T-helper 2 cell (primary cell): ENCODE data around the gene COL4A6.

Experiments used
- DNase-seq, 5 experiments: peaks; one replicate each; pipeline versions ENCODE4 v3.0.0 to v3.0.0-alpha.2; 2012 to 2022

The COL4A6 gene

DNA sequence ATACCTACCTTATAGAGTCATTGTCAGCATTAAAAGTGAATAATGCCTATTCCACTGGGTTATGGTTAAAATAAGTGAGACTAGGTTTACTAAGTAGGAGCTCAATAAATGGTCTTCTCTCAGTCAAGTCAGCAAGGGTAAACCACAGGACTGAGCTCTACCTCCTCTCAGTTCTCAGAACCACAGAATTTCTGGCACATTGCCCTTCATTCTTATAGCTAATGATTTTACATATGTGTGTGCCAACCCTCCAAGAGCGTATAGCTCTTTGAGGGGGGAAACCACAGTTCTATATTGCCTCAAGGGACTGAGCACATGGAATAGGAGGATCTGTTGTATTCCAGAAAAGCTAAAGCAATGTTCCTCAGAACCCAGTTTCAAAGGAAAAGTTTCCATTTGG is 221.8 kb downstream of the COL4A6 start:
- no peak for DNase-seq

GRCh38 chrX:108211301-108211700 is 226.9 kb downstream of the COL4A6 start:
- DNase-seq = no peak

- no peak for DNase-seq
Measured at GRCh38 chrX:108209006-108209554, 229.1 kb downstream of the COL4A6 start.

GRCh38 chrX:108203540-108203939 is 234.7 kb downstream of the COL4A6 start:
- DNase-seq = no peak

GRCh38 chrX:108199691-108200090 is 238.5 kb downstream of the COL4A6 start:
- peak in 1 of 5 experiments; percentile 1 for DNase-seq

DNA sequence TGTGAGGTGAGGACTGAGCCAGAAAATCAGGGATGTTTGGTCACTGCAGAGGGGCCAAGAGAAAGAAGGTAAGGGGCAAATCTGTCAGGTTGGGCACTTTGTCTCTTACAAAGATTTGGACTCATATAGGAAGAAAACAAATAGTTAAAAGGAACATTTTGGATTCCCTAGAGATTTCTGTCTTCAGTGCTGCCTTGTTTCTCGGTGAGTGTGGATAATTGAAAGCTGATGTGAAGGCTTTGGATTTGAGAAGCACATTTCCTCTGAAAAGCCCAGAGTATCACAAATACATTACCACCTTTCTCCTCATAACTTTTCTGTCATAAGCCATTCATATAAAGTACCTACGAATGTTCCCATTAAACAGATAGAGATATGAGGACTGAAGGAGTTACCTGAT is 239.2 kb downstream of the COL4A6 start:
- no peak for DNase-seq

GRCh38 chrX:108198420-108198819 is 239.8 kb downstream of the COL4A6 start:
- DNase-seq = no peak

DNA sequence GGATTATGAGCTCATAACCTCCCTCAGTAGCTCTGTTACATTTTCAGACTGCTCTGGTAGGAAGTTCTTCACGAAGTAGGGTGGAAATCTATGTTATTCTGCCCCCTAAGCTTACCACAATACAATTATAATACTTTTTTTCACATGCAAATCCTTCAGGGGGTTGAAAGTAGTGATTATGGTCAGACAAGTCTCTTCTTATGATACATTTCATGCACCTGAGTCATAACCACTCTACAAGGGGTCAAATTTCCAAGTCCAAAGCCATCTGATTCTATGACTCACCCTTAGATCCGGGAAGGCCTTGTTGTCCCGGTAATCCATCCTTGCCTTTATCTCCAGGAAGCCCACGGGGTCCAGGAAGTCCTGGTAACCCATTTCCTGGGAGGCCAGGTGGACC is 251.4 kb downstream of the COL4A6 start:
- no peak for DNase-seq

DNA sequence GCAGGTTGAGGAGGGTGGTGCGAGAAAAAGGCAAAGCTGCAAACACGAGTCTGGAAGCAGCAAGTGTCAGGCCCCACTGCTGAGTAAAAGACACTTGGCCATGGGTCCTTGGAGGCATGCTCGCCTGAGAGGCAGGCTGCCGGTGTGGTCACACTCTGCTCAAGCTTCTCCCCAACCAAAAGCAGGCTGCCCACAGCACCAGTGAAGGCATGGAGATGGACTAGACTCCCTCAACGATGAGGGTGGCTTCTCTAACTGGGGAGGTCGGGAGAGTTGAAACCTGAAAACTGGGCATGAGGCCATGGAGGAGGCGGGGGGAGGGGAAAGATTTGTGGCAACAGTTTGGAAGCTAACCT is 260.1 kb downstream of the COL4A6 start:
- DNase-seq = no peak

DNA sequence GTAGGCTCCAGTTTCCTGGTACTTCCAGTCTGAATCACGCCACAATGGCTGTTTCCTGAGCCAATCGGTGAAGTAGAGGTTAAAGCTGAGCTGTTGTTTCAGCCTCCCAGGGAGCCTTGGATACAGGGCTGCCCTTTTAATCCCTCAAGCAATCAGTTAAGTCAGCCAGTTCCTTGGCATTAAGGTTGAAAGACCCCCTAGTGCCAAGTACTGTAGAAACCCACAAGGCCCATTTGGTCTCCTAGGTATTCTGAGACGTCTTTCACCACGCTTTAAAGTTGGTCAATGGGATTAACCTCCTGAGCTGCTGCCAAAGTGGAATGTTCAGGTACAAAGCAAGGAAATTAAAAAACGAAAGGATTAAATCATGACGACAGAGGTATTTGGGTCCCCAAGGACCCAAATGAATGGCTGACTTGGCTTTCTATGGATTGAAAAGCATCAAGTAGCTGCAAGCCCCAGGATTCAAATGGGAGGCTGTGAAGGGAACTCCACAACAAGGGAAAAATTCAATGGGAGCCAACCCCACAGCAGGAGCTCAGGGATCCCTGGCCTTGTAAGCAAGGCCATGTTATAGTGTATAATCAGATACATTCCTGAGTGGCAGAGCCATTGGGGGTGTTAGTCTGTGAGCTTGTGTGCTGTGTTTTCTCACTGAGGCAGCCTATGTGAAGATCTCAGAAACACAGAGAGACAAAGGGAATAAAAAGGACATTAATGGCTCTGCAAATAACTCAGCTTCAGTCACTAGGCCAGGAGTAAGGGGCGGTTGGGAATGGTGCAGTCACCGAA is 260.7 kb downstream of the COL4A6 start:
- no peak for DNase-seq

GRCh38 chrX:108173874-108174273 is 264.3 kb downstream of the COL4A6 start:
- DNase-seq = no peak

DNA sequence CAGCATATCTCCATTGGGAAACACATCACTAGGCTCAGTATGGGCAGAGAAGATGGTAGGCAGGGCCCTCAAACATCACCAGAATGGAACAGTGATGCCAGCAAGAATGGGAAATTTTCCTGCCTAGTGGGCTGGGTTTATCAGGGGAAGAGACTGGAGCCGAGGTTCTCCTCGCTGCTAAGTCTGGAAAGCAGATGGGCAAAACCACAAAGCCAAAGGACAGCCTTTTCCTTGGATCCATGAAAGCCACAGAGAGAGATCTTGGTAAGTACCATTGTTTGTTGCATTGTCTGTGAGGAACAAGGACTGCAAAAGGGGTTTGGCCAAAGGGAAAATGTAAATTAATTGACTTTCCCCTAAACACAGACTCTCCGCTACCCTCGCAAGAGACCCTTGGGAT is 266.6 kb downstream of the COL4A6 start:
- DNase-seq = no peak

DNA sequence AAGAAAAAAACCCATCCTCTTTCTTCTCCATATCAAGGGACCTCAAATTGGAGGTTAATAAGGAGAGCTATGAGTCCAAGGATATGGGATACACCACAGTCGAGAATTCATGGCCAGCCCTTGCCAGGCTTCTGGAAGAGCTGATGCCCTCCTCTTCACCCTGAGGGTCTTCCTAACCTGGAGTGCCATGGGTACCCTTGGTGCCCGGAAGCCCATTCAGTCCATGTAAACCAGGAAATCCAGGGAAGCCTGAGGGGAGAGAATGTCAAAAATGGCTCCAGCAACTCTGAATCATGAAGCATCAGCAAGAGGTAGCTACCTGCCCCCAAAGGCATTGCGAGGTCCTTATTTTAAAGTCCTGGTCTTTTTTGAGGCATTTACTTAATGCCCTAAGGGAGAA is 268.5 kb downstream of the COL4A6 start:
- DNase-seq = no peak

DNA sequence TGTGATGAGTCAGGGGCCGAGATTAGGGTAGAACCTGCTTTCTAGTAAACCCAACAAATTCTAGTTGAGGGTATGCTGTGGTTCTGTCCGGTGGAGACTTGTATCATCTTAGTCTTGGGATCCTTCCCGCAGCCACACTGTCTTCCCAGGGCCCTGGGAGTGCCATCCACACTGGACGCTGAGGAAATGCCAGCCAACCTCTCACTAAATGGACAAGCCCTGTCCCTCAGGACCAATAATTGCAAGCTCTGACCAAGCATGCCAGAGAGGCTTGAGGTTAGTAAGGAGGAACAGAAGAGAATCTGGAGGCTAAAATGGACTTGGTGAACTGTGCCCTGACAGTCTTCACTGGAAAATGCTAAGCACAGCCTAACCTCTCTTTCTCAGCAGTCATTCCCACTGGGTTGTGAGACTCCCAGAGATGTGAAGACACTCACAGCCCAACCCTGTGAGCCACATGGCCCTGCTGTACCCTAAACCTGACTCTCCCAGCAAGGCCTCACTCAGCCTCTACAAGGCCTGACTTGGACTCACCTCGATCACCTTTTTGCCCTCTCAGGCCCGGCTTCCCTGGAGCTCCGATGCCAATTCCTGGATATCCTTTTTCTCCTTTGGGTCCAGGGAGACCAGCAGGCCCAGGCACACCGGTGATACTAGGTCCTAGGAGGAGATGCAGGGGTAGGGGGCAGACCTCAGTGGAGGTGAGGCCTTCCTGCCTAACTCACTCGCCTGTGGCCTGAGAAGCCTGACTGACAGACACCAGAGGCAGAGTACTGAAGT is 269.1 kb downstream of the COL4A6 start:
- no peak for DNase-seq

GRCh38 chrX:108167211-108167872 is 270.9 kb downstream of the COL4A6 start:
- no peak for DNase-seq

DNA sequence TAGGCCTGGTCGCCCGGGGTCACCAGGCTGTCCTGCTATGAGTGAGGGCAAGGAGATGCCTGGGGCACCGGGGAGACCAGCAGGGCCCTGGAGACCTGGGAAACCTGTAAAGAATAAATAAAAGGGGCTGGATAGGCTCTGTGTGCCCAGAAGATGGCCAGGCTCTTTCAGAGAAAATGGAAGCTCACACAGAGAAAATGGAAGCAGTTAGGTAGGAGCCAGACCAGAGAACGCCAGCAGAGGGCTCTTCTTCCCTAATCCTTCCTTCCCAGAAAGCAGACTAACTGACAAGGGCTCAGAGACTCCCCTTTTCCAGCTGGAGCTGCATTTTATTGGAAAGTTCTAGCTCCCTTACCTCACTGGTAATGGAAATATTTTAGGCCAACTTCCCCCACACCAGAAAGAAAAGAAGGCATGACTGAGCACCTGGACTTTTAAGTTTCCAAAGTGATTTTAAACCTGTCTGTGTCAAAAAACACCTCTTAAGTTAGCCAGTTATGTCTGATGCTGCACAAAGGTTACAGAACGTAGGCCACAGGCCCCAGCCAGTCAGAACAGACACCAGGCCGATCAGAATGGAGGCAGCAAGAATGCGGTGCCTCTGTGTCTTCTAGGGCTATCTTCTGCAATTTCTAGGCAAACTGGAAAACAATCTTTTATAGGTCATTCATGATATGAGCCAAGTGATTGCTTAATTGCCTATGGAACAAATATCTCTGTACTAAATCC is 272.7 kb downstream of the COL4A6 start:
- no peak for DNase-seq

- no peak for DNase-seq
Measured at GRCh38 chrX:108163333-108164082, 274.7 kb downstream of the COL4A6 start.

DNA sequence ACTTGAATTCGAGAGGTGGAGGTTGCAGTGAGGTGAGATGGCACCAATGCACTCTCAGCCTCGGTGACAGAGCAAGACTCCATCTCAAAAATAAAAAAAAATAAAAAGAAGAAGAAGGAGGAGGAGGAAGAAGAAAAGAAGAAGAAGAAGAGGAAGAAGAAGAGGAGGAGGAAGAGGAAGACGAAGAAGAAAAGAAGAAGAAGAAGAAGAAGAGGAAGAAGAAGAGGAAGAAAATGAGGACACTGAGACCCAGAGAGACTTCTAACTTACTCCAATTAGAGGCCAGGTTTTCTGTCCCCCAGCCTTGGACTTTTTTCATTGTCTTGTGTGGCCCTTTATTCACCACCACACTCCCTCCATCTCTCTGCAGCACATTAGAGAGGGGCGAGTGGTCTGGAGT is 276.0 kb downstream of the COL4A6 start:
- no peak for DNase-seq

GRCh38 chrX:108160309-108160708 is 277.9 kb downstream of the COL4A6 start:
- no peak for DNase-seq

GRCh38 chrX:108159028-108159670 is 279.1 kb downstream of the COL4A6 start:
- no peak for DNase-seq

- no peak for DNase-seq
Measured at GRCh38 chrX:108157628-108158027, 280.6 kb downstream of the COL4A6 start.
